Measurements from ENCODE around the gene CDH13.

The CDH13 gene

GRCh38 chr16:82900559-82900958 is 273.8 kb downstream of the CDH13 start:
- no peaks in the 10 kb centered on the region for H3K27me3 ChIP-seq (ENCODE audit: insufficient read depth, poor library complexity, severe bottlenecking)
- no peaks in the 10 kb centered on the region for H3K4me1 ChIP-seq (ENCODE audit: insufficient read depth, poor library complexity, severe bottlenecking)
- DNase-seq (ENCODE audit: low spot score) (no peak), ATAC-seq (ENCODE audit: low read depth) (no peak)
- TF ChIP-seq CTCF (IDR thresholded peaks at IDR 0.05; ENCODE audit: poor library complexity, severe bottlenecking), result no peak
- no peaks in the 10 kb centered on the region for H3K36me3 ChIP-seq (ENCODE audit: low read depth)
- H3K27ac ChIP-seq (ENCODE audit: poor library complexity, severe bottlenecking), result no peak overlapping the region
- no peak overlapping the region for H3K4me3 ChIP-seq (ENCODE audit: severe bottlenecking)
- H3K9me3 ChIP-seq (ENCODE audit: severe bottlenecking), result no peaks in the 10 kb centered on the region

- TF ChIP-seq CTCF (IDR thresholded peaks at IDR 0.05; ENCODE audit: poor library complexity, severe bottlenecking), result no peak
- no peak overlapping the region for H3K4me3 ChIP-seq (ENCODE audit: severe bottlenecking)
- no peaks in the 10 kb centered on the region for H3K36me3 ChIP-seq (ENCODE audit: low read depth)
- H3K27ac ChIP-seq (ENCODE audit: poor library complexity, severe bottlenecking), result no peak overlapping the region
- H3K4me1 ChIP-seq (ENCODE audit: insufficient read depth, poor library complexity, severe bottlenecking), result no peaks in the 10 kb centered on the region
- no peaks in the 10 kb centered on the region for H3K27me3 ChIP-seq (ENCODE audit: insufficient read depth, poor library complexity, severe bottlenecking)
- H3K9me3 ChIP-seq (ENCODE audit: severe bottlenecking), result no peaks in the 10 kb centered on the region
- DNase-seq (ENCODE audit: low spot score) (no peak), ATAC-seq (ENCODE audit: low read depth) (no peak)
These were observed 285.2 kb downstream of the CDH13 start for GRCh38 chr16:82911925-82912324.

- Histone ChIP-seq H3K27ac (ENCODE audit: poor library complexity, severe bottlenecking) (no peak overlapping the region), H3K4me3 (ENCODE audit: severe bottlenecking) (no peak overlapping the region), H3K27me3 (ENCODE audit: insufficient read depth, poor library complexity, severe bottlenecking) (no peaks in the 10 kb centered on the region), H3K9me3 (ENCODE audit: severe bottlenecking) (no peaks in the 10 kb centered on the region), H3K4me1 (ENCODE audit: insufficient read depth, poor library complexity, severe bottlenecking) (no peaks in the 10 kb centered on the region), H3K36me3 (ENCODE audit: low read depth) (no peaks in the 10 kb centered on the region)
- ATAC-seq (ENCODE audit: low read depth), result no peak
- TF ChIP-seq CTCF (IDR thresholded peaks at IDR 0.05; ENCODE audit: poor library complexity, severe bottlenecking), result no peak
- DNase-seq (ENCODE audit: low spot score), result no peak
These were observed 288.5 kb downstream of the CDH13 start for GRCh38 chr16:82915139-82915824.

- Histone ChIP-seq H3K36me3 (ENCODE audit: low read depth) (no peaks in the 10 kb centered on the region), H3K27me3 (ENCODE audit: insufficient read depth, poor library complexity, severe bottlenecking) (no peaks in the 10 kb centered on the region), H3K27ac (ENCODE audit: poor library complexity, severe bottlenecking) (no peak overlapping the region), H3K4me1 (ENCODE audit: insufficient read depth, poor library complexity, severe bottlenecking) (no peaks in the 10 kb centered on the region), H3K9me3 (ENCODE audit: severe bottlenecking) (no peaks in the 10 kb centered on the region), H3K4me3 (ENCODE audit: severe bottlenecking) (no peak overlapping the region)
- ATAC-seq (ENCODE audit: low read depth), result no peak
- no peak for DNase-seq (ENCODE audit: low spot score)
- TF ChIP-seq CTCF (IDR thresholded peaks at IDR 0.05; ENCODE audit: poor library complexity, severe bottlenecking), result no peak
These were observed 291.3 kb downstream of the CDH13 start for GRCh38 chr16:82917886-82918595.

Measured in RWPE2 (cell line).